Upper lobe of left lung (tissue), 4 donors: ENCODE results near the gene PDE7B.

Experiments
- EP300 ChIP-seq, 4 donors: sonication (generic); formaldehyde crosslinking; IDR thresholded peaks; one replicate each; pipeline ENCODE4 v1.5.1; 2017; ENCODE audit warnings: antibody characterized with exemption in 4 of 4, control low read depth in 2 of 4
- POLR2A ChIP-seq, 4 donors: fragments of 450-650 bp; IDR thresholded peaks; one replicate each; pipeline ENCODE4 v1.5.1; 2016 to 2017; ENCODE audit warnings: antibody characterized with exemption in 4 of 4, mild to moderate bottlenecking in 2 of 4
- POLR2AphosphoS5 ChIP-seq, 2 donors: sonication (generic); formaldehyde crosslinking; IDR thresholded peaks; one replicate each; pipeline ENCODE4 v1.5.1; 2017; ENCODE audit warnings: antibody characterized with exemption in 2 of 2
- TF ChIP-seq, protein P1 (sequence below), 6 experiments: fragments of 450-650 bp in 4 of 6; fragments of 200-600 bp in 2 of 6; sonication (generic) in 2 of 6; IDR thresholded peaks; one replicate each; pipeline ENCODE4 v1.5.1; 2016 to 2019; ENCODE audit warnings: antibody characterized with exemption in 6 of 6

GRCh38 chr6:136210398-136211165 is 359.1 kb downstream of the PDE7B start:
- TF ChIP-seq, protein P1, sequence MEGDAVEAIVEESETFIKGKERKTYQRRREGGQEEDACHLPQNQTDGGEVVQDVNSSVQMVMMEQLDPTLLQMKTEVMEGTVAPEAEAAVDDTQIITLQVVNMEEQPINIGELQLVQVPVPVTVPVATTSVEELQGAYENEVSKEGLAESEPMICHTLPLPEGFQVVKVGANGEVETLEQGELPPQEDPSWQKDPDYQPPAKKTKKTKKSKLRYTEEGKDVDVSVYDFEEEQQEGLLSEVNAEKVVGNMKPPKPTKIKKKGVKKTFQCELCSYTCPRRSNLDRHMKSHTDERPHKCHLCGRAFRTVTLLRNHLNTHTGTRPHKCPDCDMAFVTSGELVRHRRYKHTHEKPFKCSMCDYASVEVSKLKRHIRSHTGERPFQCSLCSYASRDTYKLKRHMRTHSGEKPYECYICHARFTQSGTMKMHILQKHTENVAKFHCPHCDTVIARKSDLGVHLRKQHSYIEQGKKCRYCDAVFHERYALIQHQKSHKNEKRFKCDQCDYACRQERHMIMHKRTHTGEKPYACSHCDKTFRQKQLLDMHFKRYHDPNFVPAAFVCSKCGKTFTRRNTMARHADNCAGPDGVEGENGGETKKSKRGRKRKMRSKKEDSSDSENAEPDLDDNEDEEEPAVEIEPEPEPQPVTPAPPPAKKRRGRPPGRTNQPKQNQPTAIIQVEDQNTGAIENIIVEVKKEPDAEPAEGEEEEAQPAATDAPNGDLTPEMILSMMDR (IDR thresholded peaks at IDR 0.05), result no peak
- TF ChIP-seq POLR2A (IDR thresholded peaks at IDR 0.05) (no peak), POLR2AphosphoS5 (IDR thresholded peaks at IDR 0.05) (no peak), EP300 (IDR thresholded peaks at IDR 0.05) (no peak)
